T-helper 2 cell (primary cell): ENCODE results near the gene PCGF2.
A peak's percentile ranks its signal among the peaks of the same experiment; 100 is the strongest.

Source experiments
- DNase-seq, 5 experiments: peaks; one replicate each; pipeline versions ENCODE4 v3.0.0 to v3.0.0-alpha.2; 2012 to 2022

Gene PCGF2

DNA sequence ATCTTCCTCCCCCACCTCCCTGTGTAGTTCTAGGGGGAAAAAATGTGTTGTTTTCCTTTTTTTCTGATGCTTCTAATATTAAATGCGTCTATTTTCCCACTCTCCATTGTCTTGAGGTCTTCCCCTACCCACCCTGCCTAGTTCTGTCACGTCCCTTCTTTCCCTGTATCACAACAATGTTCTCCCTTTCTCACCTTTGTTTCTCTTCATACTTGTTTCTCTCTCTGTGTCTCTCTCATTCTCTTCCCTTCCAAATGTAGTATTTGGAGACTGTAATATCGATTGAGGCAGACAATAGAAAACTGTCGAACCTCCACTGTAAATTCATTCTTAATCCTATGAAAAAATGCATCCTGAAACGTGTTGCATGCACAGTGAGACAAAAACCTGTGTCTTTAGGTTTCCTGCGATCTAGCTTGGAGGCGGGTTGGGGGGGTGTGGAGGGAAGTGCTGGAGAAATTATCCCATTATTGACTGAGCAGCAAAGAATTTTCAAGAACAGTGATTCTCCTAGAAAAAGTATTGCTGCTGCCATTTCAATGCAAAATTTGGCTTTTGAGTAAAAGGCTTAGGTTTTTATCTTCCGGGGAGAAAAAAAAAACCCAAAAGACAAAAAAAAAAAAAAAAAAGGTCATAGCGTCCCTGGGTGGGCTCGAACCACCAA lies 3.1 kb upstream of the PCGF2 start:
- no peak for DNase-seq

DNA sequence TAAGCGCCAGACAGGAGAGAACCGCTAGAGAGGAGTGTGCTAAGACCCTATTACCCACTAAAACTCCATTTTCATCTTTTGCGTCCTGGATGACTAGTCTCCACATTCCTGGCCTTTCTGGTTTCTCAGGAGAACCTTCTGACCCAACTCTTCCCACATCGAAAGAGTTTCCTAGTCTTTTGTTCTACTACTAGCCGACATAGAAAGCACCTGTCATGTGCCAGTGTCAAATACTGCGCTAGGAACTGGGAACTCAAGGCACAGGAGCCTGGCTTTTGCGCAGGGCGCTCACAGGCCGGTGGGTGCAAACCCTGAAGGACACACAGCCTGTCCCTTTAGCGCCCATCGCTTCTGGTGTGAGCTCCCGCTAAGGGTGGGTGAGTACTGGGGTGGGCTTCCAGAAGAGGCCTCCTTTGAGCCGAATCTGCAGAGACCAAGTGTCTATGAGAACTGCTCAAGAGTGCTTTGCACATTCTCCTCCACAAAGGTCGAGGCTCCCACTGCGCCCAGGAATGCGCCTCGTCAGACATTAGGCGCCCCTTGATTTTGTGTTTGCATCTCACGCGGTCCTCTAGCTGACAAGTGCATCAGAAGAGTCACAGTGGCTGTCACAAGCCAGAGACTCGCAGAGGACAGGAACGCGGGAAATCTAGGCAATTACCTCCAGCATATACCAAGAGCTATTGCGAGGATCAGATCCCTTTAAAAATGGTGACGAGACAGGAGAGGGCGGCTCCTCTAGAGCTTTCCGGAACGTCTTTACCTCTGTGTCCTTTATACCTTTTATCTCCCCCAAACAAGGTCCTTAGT lies 2.4 kb upstream of the PCGF2 start:
- DNase-seq, result no peak

GRCh38 chr17:38750044-38750311 lies 1.8 kb upstream of the PCGF2 start:
- no peak for DNase-seq

- DNase-seq, result no peak
Measured at GRCh38 chr17:38749223-38750043, 1.3 kb upstream of the PCGF2 start.

DNA sequence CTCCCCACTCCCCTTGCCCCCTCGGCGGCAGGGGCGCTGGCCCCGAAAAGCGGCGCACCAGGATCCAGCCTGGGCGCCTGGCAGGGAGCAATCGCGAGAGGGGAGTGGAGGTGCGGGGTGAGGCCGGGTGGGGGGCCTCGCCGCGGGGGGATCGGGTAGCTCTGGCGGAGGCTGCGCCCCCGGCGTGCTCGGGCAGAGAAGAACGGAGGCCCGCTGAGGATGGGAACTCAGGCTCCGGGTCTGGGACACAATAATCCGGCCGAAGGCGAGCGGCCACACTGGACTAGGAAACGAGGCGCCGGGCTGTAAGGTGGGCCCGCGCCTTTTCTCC lies 721 bp upstream of the PCGF2 start:
- DNase-seq, result no peak

- no peak for DNase-seq
Measured at GRCh38 chr17:38747463-38748148, 530 bp downstream of the PCGF2 start.

DNA sequence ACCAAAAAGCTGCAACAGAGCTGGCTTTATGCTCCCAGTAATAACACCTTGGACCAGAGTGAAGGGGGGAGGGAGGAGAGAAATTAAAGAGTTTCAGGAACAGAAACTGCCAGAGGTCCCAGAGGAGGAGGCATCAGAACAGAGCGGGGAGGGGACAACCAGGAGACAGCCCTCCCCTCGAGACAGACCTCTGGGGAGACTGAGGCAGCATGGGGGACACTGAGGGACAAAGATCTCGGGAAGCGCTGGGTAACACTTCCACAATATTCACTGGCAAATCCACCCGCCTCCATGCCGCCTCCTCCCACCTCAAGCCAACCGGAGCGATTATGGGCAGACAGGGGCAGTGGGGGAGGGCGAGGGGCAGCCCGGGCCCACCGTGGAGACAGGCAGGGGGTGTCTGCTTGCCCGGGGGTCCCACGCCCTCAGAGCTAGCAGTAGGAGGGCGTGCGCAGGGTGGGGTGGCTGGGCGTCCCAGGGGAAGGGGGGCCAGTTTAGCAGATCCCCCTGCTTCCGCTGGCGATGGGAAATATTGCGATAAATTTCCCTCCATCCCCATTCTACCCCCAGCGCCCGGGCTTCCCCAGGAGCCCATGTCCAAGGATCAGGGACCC lies 1.2 kb downstream of the PCGF2 start:
- no peak for DNase-seq

GRCh38 chr17:38746004-38746848 lies 1.9 kb downstream of the PCGF2 start:
- no peak for DNase-seq

- DNase-seq, result no peak
Measured at GRCh38 chr17:38745545-38745944, 2.6 kb downstream of the PCGF2 start.

GRCh38 chr17:38743556-38744171 lies 4.5 kb downstream of the PCGF2 start:
- no peak for DNase-seq

- peak in 1 of 5 experiments; percentile 72 for DNase-seq
Measured at GRCh38 chr17:38742411-38743308, 5.5 kb downstream of the PCGF2 start.

GRCh38 chr17:38741921-38742410 lies 6.2 kb downstream of the PCGF2 start:
- DNase-seq, result no peak

DNA sequence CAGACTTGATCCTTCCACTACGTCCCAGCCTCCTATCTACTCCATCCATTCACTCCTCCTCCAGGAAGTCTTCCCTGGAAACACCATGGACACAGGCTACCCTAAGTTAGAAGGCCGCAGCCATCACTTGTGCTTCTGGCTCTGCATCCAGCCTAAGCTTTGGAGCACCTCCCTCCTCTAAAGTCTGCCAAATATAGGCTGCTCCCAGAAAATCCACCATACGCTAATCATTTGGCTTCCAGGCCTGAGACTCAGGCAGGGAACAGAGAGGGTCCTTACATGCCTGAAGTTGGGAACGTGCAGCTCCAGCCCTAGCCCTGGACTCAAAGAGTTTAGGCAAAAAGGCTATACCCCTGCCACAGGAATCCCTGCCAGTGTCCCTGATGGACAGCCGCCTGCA lies 6.7 kb downstream of the PCGF2 start:
- DNase-seq, result no peak

- DNase-seq, result no peak
Measured at GRCh38 chr17:38740806-38741205, 7.3 kb downstream of the PCGF2 start.

DNA sequence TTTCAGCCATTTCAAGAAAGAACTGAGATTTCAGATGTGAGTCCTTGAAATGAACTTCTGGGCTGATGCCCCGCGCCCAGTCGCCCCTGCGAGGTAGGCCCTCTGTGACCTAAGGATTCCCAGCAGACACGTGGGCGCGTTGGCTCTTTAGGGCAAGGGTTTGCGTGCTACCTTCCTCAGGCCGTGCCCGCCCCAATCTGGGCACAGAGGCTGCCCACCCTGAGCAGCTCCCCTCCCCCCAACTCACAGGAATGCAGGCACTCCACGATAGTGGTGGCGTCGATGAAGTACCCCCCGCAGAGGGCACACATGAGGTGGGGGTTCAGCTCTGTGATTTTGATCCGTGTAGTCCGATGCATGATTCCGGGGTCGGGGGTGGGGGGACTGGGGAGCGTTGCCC lies 8.1 kb downstream of the PCGF2 start:
- DNase-seq, result no peak

- DNase-seq, result no peak
Measured at GRCh38 chr17:38739305-38739704, 8.8 kb downstream of the PCGF2 start.

DNA sequence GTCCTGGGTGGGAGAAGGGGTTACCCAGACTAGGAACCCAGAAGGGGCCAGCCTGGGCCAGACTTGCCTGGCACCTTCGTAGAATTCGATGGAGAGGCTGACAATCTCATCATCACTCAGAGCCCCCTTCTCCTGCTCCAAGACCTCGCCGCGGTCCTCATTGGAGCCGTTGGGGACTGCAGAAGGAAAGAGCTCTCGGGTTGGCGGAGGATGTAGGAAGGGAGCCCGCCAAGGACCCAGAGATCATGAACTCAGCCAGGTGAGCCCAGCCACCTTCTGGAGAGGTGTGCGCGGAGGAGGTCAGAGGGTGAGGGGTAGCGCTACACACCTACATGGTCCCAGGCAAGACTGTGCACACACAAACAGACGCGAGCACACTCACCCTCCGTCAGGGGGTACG lies 9.4 kb downstream of the PCGF2 start:
- no peak for DNase-seq

GRCh38 chr17:38738007-38738662 lies 10.0 kb downstream of the PCGF2 start:
- no peak for DNase-seq

- peak; percentile 49 to 70 (median 63) for DNase-seq
Measured at GRCh38 chr17:38735161-38735997, 12.8 kb downstream of the PCGF2 start.
